ENCODE measurements around the gene NUBPL. TPM values are rescaled to one million over a fixed set of nuclear protein-coding genes. Genes with fewer than 3 reads are reported as not detected.

NUBPL gene
- total RNA-seq, 2 experiments from 2014 or later = 9.0 to 17.5 TPM

DNA sequence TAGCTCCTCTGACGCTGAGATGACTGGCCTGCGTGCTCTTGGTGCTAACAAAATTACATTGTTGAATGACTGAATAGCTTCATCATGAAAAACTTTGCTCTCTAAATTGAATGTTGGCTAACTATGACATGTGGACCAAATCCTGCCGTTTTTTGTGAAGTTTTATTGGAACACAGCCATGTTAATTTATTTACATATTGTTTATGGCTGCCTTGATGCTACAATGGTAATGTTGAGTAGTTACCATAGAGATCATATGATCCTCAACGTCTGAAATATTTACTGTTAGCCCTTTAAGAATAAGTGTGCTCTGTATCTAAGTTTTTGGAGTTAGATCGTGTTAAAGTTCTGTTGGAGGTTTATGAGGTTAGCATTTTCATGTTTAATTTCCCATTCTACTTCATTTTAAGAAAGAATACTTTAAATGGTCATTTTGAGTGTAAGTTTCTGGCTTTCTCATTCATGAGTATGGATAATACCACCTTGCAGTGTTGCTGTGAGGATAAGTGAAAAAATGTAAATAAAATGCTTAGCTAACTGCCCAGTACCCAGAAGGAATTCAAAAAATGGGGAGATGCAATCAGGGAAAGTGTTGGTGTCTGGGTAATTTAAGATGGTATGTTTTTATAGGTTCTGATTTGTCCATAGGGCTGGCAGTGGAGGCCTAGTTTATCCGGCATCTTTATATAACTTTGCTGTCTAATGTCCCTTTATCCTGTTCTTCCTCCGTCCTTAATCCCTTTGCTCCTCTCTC lies 35.3 kb downstream of the NUBPL start:
- POLR2A ChIA-PET = no interaction called here
- Histone ChIP-seq H2AFZ (ENCODE audit: low read length) (no peak overlapping the region), H3K4me3 (ENCODE audit: low read depth, low read length, poor library complexity, severe bottlenecking) (no peak overlapping the region), H4K20me1 (ENCODE audit: insufficient read depth, low read length) (no peaks in the 10 kb centered on the region; the same call in 1 of the 2 replicates), H3K4me1 (ENCODE audit: insufficient read depth, low read length, poor library complexity, severe bottlenecking) (no peaks in the 10 kb centered on the region), H3K27ac (ENCODE audit: low read depth, low read length, poor library complexity, severe bottlenecking) (no peak overlapping the region), H3K9me3 (ENCODE audit: low read length) (no peaks in the 10 kb centered on the region), H3K36me3 (ENCODE audit: insufficient read depth, low read length) (peaks cover 5% of the 10 kb centered on the region), H3K4me2 (ENCODE audit: low read length) (no peak overlapping the region), H3K9me2 (ENCODE audit: insufficient read depth, low read length) (no peaks in the 10 kb centered on the region), H3K79me2 (ENCODE audit: insufficient read depth, low read depth, low read length) (no peaks in the 10 kb centered on the region)
- intact Hi-C loops (cut with micrococcal nuclease; ENCODE audit: unreplicated experiment) = loop anchor here (10.0 kb wide), 1 partner anchor 178 kb away; no protein-coding TSS in a partner anchor
- CTCF ChIA-PET (ENCODE audit: unreplicated experiment) = no interaction called here
- TF ChIP-seq, protein P1, sequence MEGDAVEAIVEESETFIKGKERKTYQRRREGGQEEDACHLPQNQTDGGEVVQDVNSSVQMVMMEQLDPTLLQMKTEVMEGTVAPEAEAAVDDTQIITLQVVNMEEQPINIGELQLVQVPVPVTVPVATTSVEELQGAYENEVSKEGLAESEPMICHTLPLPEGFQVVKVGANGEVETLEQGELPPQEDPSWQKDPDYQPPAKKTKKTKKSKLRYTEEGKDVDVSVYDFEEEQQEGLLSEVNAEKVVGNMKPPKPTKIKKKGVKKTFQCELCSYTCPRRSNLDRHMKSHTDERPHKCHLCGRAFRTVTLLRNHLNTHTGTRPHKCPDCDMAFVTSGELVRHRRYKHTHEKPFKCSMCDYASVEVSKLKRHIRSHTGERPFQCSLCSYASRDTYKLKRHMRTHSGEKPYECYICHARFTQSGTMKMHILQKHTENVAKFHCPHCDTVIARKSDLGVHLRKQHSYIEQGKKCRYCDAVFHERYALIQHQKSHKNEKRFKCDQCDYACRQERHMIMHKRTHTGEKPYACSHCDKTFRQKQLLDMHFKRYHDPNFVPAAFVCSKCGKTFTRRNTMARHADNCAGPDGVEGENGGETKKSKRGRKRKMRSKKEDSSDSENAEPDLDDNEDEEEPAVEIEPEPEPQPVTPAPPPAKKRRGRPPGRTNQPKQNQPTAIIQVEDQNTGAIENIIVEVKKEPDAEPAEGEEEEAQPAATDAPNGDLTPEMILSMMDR (conservative IDR thresholded peaks at IDR 0.05; ENCODE audit: low read length) = no peak
- TF ChIP-seq EZH2phosphoT487 (IDR thresholded peaks at IDR 0.05; ENCODE audit: borderline replicate concordance, low read depth, low read length) = no peak
- BruUV-seq (replicated peaks) = no TSS peak
- DNase-seq (ENCODE audit: low spot score) = no peak

DNA sequence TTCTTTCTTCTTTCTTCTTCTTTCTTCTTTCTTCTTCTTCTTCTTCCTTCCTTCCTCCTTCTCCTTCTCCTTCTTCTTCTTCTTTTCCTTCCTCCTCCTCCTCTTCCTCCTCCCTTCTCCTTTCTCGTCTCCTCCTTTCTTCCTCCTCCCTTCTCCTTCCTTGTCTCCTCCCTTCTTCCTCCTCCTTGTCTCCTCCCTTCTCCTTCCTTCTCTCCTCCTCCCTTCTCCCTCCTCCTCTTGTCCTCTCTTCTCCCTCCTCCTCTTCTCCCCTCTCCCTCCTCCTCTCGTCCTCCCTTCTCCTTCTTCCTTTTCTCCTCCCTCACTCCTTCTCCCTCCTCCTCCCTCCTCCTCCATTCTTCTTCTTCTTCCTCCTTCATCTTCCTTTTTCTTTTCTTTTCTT lies 44.5 kb downstream of the NUBPL start:
- Histone ChIP-seq H2AFZ (ENCODE audit: low read length) (no peak overlapping the region), H3K79me2 (ENCODE audit: insufficient read depth, low read depth, low read length) (no peaks in the 10 kb centered on the region), H3K4me1 (ENCODE audit: insufficient read depth, low read length, poor library complexity, severe bottlenecking) (no peaks in the 10 kb centered on the region), H4K20me1 (ENCODE audit: insufficient read depth, low read length) (no peaks in the 10 kb centered on the region), H3K9me2 (ENCODE audit: insufficient read depth, low read length) (no peaks in the 10 kb centered on the region), H3K4me2 (ENCODE audit: low read length) (no peak overlapping the region), H3K27ac (ENCODE audit: low read depth, low read length, poor library complexity, severe bottlenecking) (no peak overlapping the region), H3K4me3 (ENCODE audit: low read depth, low read length, poor library complexity, severe bottlenecking) (no peak overlapping the region), H3K36me3 (ENCODE audit: insufficient read depth, low read length) (no peaks in the 10 kb centered on the region), H3K9me3 (ENCODE audit: low read length) (no peaks in the 10 kb centered on the region)
- ChIA-PET CTCF (ENCODE audit: unreplicated experiment) (no interaction called here), POLR2A (interaction anchor here (1.0 kb wide), 1 partner anchor 25 kb away, joined by 3 read pairs; no protein-coding TSS in a partner anchor)
- no peak for DNase-seq (ENCODE audit: low spot score)
- no TSS peak for BruUV-seq (replicated peaks)
- intact Hi-C loops (cut with micrococcal nuclease; ENCODE audit: unreplicated experiment) = no loop called here
- TF ChIP-seq, protein P1 (conservative IDR thresholded peaks at IDR 0.05; ENCODE audit: low read length) = no peak
- TF ChIP-seq EZH2phosphoT487 (IDR thresholded peaks at IDR 0.05; ENCODE audit: borderline replicate concordance, low read depth, low read length) = no peak

DNA sequence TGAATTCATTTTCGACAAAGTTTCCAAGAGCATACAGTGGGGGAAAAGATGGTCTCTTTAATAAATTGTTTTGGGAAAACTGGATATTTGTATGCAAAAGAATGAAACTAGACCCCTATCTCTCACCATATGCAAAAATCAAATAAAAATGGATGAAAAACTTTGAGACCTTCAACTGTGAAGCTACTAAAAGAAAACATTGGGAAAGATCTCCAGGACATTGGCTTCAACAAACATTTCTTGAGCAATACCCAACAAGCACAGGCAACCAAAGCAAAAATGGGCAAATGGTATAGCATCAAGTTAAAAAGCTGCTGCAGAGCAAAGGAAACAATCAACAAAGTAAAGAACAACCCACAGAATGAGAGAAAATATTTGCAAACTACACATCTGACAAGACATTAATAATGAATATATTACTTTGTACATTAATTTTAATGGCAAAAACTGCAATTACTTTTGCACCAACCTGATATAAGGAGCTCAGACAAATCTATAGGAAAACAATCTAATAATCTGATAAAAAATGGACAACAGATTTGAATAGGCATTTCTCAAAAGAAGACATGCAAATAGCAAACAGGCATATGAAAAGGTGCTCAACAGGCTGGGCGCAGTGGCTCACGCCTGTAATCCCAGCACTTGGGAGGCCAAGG lies 50.7 kb downstream of the NUBPL start:
- POLR2A ChIA-PET = no interaction called here
- Histone ChIP-seq H3K36me3 (ENCODE audit: insufficient read depth, low read length) (no peaks in the 10 kb centered on the region), H3K4me3 (ENCODE audit: low read depth, low read length, poor library complexity, severe bottlenecking) (no peak overlapping the region), H3K4me1 (ENCODE audit: insufficient read depth, low read length, poor library complexity, severe bottlenecking) (no peaks in the 10 kb centered on the region), H3K9me3 (ENCODE audit: low read length) (no peaks in the 10 kb centered on the region), H3K79me2 (ENCODE audit: insufficient read depth, low read depth, low read length) (no peaks in the 10 kb centered on the region), H4K20me1 (ENCODE audit: insufficient read depth, low read length) (no peaks in the 10 kb centered on the region), H2AFZ (ENCODE audit: low read length) (no peak overlapping the region), H3K9me2 (ENCODE audit: insufficient read depth, low read length) (no peaks in the 10 kb centered on the region), H3K4me2 (ENCODE audit: low read length) (no peak overlapping the region), H3K27ac (ENCODE audit: low read depth, low read length, poor library complexity, severe bottlenecking) (no peak overlapping the region)
- TF ChIP-seq EZH2phosphoT487 (IDR thresholded peaks at IDR 0.05; ENCODE audit: borderline replicate concordance, low read depth, low read length) = no peak
- TF ChIP-seq, protein P1 (conservative IDR thresholded peaks at IDR 0.05; ENCODE audit: low read length) = no peak
- BruUV-seq (replicated peaks) = no TSS peak
- CTCF ChIA-PET (ENCODE audit: unreplicated experiment) = no interaction called here
- intact Hi-C loops (cut with micrococcal nuclease; ENCODE audit: unreplicated experiment) = no loop called here
- no peak for DNase-seq (ENCODE audit: low spot score)
